H1 (cell line): ENCODE results near the gene KIF5C. TPM values are rescaled to one million over a fixed set of nuclear protein-coding genes. Genes with fewer than 3 reads are reported as not detected.

ENCODE experiments used
- CTCF ChIA-PET: fragments of 300-600 bp; sonication (Branson Sonifier 250); formaldehyde crosslinking; loops from one replicate; lab custom pipeline; 2021; ENCODE audit not compliant: partially characterized antibody; lab: Charles Lee
- POLR2A ChIA-PET: fragments of 300-600 bp; sonication (Branson Sonifier 250); formaldehyde crosslinking; loops from one replicate; lab custom pipeline; 2021; ENCODE audit warnings: inconsistent platforms; ENCODE audit not compliant: partially characterized antibody; lab: Charles Lee
- DNase-seq, 2 experiments: peaks; one replicate each; pipeline versions ENCODE4 v3.0.0 to v3.0.0-alpha.2; 2010 to 2022; ENCODE audit warnings: low spot score in 2 of 2, low read depth in 1 of 2, mixed read lengths in 1 of 2
- FAIRE-seq: peaks from 2 replicates; lab custom pipeline; 2011; peaks lifted over from hg19 to GRCh38; lab: Jason Lieb, UNC
- H2AFZ ChIP-seq: 2 replicates; pipeline ENCODE4 v1.8.1; 2012; ENCODE audit warnings: low read length, inconsistent platforms
- H2AK5ac ChIP-seq: 2 replicates; pipeline ENCODE4 v1.6.1; 2013; ENCODE audit warnings: low read depth, low read length
- H2BK120ac ChIP-seq: replicated peaks from 2 replicates; pipeline ENCODE3; 2013; ENCODE audit warnings: low read depth, low read length, inconsistent platforms
- H2BK12ac ChIP-seq: 2 replicates; pipeline ENCODE4 v1.6.1; 2013; ENCODE audit warnings: low read depth, low read length
- H2BK15ac ChIP-seq: 2 replicates; pipeline ENCODE4 v1.6.1; 2013; ENCODE audit warnings: low read length
- H2BK20ac ChIP-seq: 2 replicates; pipeline ENCODE4 v1.6.1; 2013; ENCODE audit warnings: low read length
- H2BK5ac ChIP-seq: 2 replicates; pipeline ENCODE4 v1.6.1; 2013; ENCODE audit warnings: low read depth, low read length
- H3K14ac ChIP-seq: 2 replicates; pipeline ENCODE4 v1.6.1; 2013; ENCODE audit warnings: inconsistent platforms; ENCODE audit not compliant: insufficient read length
- H3K18ac ChIP-seq: 2 replicates; pipeline ENCODE4 v1.6.1; 2013; ENCODE audit warnings: low read length; ENCODE audit errors: extremely low read depth
- H3K23ac ChIP-seq: 2 replicates; pipeline ENCODE4 v1.6.1; 2013; ENCODE audit warnings: inconsistent platforms; ENCODE audit not compliant: insufficient read length
- H3K23me2 ChIP-seq: 2 replicates; pipeline ENCODE4 v1.6.1; 2013; ENCODE audit warnings: low read depth, low read length
- H3K27ac ChIP-seq: 2 replicates; pipeline ENCODE4 v1.6.1; 2011; ENCODE audit warnings: low read depth, low read length, inconsistent platforms
- H3K27me3 ChIP-seq, 4 experiments: replicated peaks in 1 of 4; 1 replicate in 1 of 4; 2 replicates in 3 of 4; pipeline versions ENCODE4 v1.6.1 to v1.8.1; 2011 to 2013; ENCODE audit warnings: low read length in 3 of 4, mild to moderate bottlenecking in 3 of 4, inconsistent platforms in 2 of 4, mixed read lengths in 2 of 4, moderate library complexity in 1 of 4; ENCODE audit not compliant: control insufficient read depth in 3 of 4, insufficient read depth in 3 of 4; ENCODE audit errors: extremely low read depth in 1 of 4
- H3K36me3 ChIP-seq, 4 experiments: 2 replicates each; pipeline versions ENCODE4 v1.6.1 to v1.8.1; 2011 to 2013; ENCODE audit warnings: mild to moderate bottlenecking in 4 of 4, low read length in 3 of 4, moderate library complexity in 2 of 4, control low read depth in 1 of 4, inconsistent platforms in 1 of 4; ENCODE audit not compliant: insufficient read depth in 4 of 4, control insufficient read depth in 2 of 4
- H3K4ac ChIP-seq: replicated peaks from 2 replicates; pipeline ENCODE3; 2013; ENCODE audit warnings: low read length, low read depth, mixed read lengths, inconsistent platforms; ENCODE audit not compliant: insufficient read length
- H3K4me1 ChIP-seq, 4 experiments: replicated peaks in 1 of 4; 1 replicate in 1 of 4; 2 replicates in 3 of 4; pipeline versions ENCODE4 v1.6.1 to v1.8.1; 2011 to 2013; ENCODE audit warnings: low read length in 3 of 4, inconsistent platforms in 2 of 4, mixed read lengths in 1 of 4; ENCODE audit not compliant: insufficient read depth in 4 of 4, control insufficient read depth in 3 of 4
- H3K4me2 ChIP-seq, 2 experiments: 2 replicates each; pipeline versions ENCODE4 v1.6.1 to v1.8.1; 2011 to 2013; ENCODE audit warnings: low read depth in 2 of 2, low read length in 2 of 2, control low read depth in 1 of 2, inconsistent platforms in 1 of 2, mild to moderate bottlenecking in 1 of 2; ENCODE audit not compliant: insufficient read depth in 1 of 2
- H3K4me3 ChIP-seq, 4 experiments: fragments of 200-600, 300-600 bp in 1 of 4; sonication (generic), shearing (Covaris generic), sonication (Bioruptor Twin) in 1 of 4; 2 replicates each; pipeline versions ENCODE4 v1.5.1 to v1.8.1; 2011 to 2016; ENCODE audit warnings: low read length in 4 of 4, low read depth in 3 of 4, control low read depth in 2 of 4, inconsistent platforms in 2 of 4, mild to moderate bottlenecking in 2 of 4, mixed read lengths in 1 of 4, moderate library complexity in 1 of 4; ENCODE audit not compliant: insufficient read depth in 2 of 4; ENCODE audit errors: extremely low read depth in 1 of 4
- H3K56ac ChIP-seq: replicated peaks from 2 replicates; pipeline ENCODE3; 2013; ENCODE audit warnings: low read depth, mild to moderate bottlenecking, mixed read lengths, low read length, inconsistent platforms; ENCODE audit not compliant: insufficient read length
- H3K79me1 ChIP-seq: 2 replicates; pipeline ENCODE4 v1.6.1; 2013; ENCODE audit warnings: low read depth, low read length, control low read depth
- H3K79me2 ChIP-seq, 2 experiments: 2 replicates each; pipeline versions ENCODE4 v1.6.1 to v1.8.1; 2012 to 2013; ENCODE audit warnings: low read length in 2 of 2, mild to moderate bottlenecking in 2 of 2, inconsistent platforms in 1 of 2; ENCODE audit not compliant: insufficient read depth in 2 of 2, control insufficient read depth in 1 of 2
- H3K9ac ChIP-seq, 4 experiments: replicated peaks in 1 of 4; 1 replicate in 1 of 4; 2 replicates in 3 of 4; pipeline versions ENCODE4 v1.6.1 to v1.8.1; 2011 to 2013; ENCODE audit warnings: low read depth in 3 of 4, low read length in 3 of 4, control low read depth in 2 of 4, mild to moderate bottlenecking in 2 of 4, moderate library complexity in 2 of 4, inconsistent platforms in 1 of 4; ENCODE audit errors: extremely low read depth in 1 of 4
- H3K9me3 ChIP-seq, 2 experiments: 2 replicates each; pipeline versions ENCODE4 v1.6.1 to v1.8.1; 2012 to 2013; ENCODE audit warnings: mild to moderate bottlenecking in 2 of 2, moderate library complexity in 2 of 2, control low read depth in 1 of 2, inconsistent platforms in 1 of 2, low read depth in 1 of 2, low read length in 1 of 2, mixed read lengths in 1 of 2; ENCODE audit not compliant: insufficient read depth in 2 of 2
- H4K20me1 ChIP-seq, 2 experiments: replicated peaks in 1 of 2; 2 replicates each; pipeline versions ENCODE3 to v1.8.1; 2011 to 2013; ENCODE audit warnings: inconsistent platforms in 2 of 2, low read length in 2 of 2, mild to moderate bottlenecking in 1 of 2; ENCODE audit not compliant: insufficient read depth in 2 of 2, control insufficient read depth in 1 of 2
- H4K5ac ChIP-seq: 2 replicates; pipeline ENCODE4 v1.6.1; 2013; ENCODE audit warnings: low read length, low read depth, mixed read lengths, inconsistent platforms; ENCODE audit not compliant: insufficient read length
- H4K8ac ChIP-seq: 2 replicates; pipeline ENCODE4 v1.8.0; 2013; ENCODE audit warnings: mild to moderate bottlenecking, moderate library complexity, low read length, inconsistent platforms; ENCODE audit not compliant: insufficient read depth; ENCODE audit errors: extremely low read depth
- H4K91ac ChIP-seq: replicated peaks from 2 replicates; pipeline ENCODE3; 2013; ENCODE audit warnings: low read length, mixed read lengths, inconsistent platforms; ENCODE audit not compliant: insufficient read length
- BRCA1 ChIP-seq: IDR thresholded peaks from 2 replicates; pipeline ENCODE4 v1.6.1; 2012; ENCODE audit warnings: low read depth, low read length, improper control_type of control experiment
- CBX5 ChIP-seq: fragments of 300-800, 300-1000 bp; sonication (generic); IDR thresholded peaks from 2 replicates; pipeline ENCODE4 v1.7.1; 2016; ENCODE audit warnings: antibody characterized with exemption, low read length, low read depth
- CREB1 ChIP-seq: IDR thresholded peaks from 2 replicates; pipeline ENCODE4 v1.6.1; 2012; ENCODE audit warnings: inconsistent platforms
- GTF2F1 ChIP-seq: IDR thresholded peaks from 2 replicates; pipeline ENCODE4 v1.6.1; 2012; ENCODE audit warnings: low read depth, low read length, improper control_type of control experiment, borderline replicate concordance
- KDM4A ChIP-seq: IDR thresholded peaks from one replicate; pipeline ENCODE4 v1.7.1; 2012; ENCODE audit warnings: low read depth, mild to moderate bottlenecking, moderate library complexity, low read length, inconsistent platforms; ENCODE audit not compliant: severe bottlenecking
- MAFK ChIP-seq: IDR thresholded peaks from 2 replicates; pipeline ENCODE4 v1.6.1; 2012; ENCODE audit warnings: low read depth, mild to moderate bottlenecking, improper control_type of control experiment, low read length
- NANOG ChIP-seq: IDR thresholded peaks from 2 replicates; pipeline ENCODE4 v1.6.1; 2011; ENCODE audit warnings: low read length, low read depth, mild to moderate bottlenecking, inconsistent platforms; ENCODE audit not compliant: insufficient read depth, poor library complexity, severe bottlenecking
- SAP30 ChIP-seq: fragments of 300-600 bp; sonication (generic); IDR thresholded peaks from 2 replicates; pipeline ENCODE4 v1.7.1; 2012; ENCODE audit warnings: low read length, moderate library complexity, mild to moderate bottlenecking, inconsistent platforms; ENCODE audit not compliant: insufficient read depth, insufficient replicate concordance
- SIRT6 ChIP-seq: IDR thresholded peaks from one replicate; pipeline ENCODE4 v1.7.1; 2012; ENCODE audit warnings: low read length, inconsistent platforms
- SP2 ChIP-seq: IDR thresholded peaks from 2 replicates; pipeline ENCODE4 v1.6.1; 2012; ENCODE audit warnings: mild to moderate bottlenecking, low read length, inconsistent platforms
- WGBS, 2 experiments: shearing (Covaris generic) in 1 of 2; methylation state at CpG; one replicate each; pipeline versions ENCODE4 v1.1.6 to v1.1.7; 2013 to 2015; ENCODE audit warnings: low lambda C conversion rate in 2 of 2, mixed read lengths in 2 of 2, inconsistent platforms in 1 of 2, low coverage in 1 of 2, missing lambda C conversion rate in 1 of 2; ENCODE audit not compliant: insufficient replicate concordance in 2 of 2, insufficient coverage in 1 of 2, insufficient read length in 1 of 2; ENCODE audit errors: extremely low coverage in 1 of 2, missing lambda C conversion rate in 1 of 2; 5-methylcytosine and 5-hydroxymethylcytosine counted together
- polyA plus RNA-seq, 7 experiments: library from polyadenylated mRNA; depleted of rRNA in 3 of 7; stranded (reverse) in 5 of 7; unstranded in 2 of 7; fragments of >200 nt in 5 of 7; fragments of 200-250 nt in 2 of 7; gene quantifications; 1 replicate in 5 of 7; 2 replicates in 1 of 7; 4 replicates in 1 of 7; pipeline versions ENCODE4 v1.2.1 to v1.2.3, GENCODE V29; 2011 to 2013; ENCODE audit warnings: missing spikeins in 2 of 7, mixed read lengths in 2 of 7
- total RNA-seq: library from RNA; stranded (reverse); fragmentation: NEBNext Ultra II Directional; extraction: Animal tissue kit (Norgen Biotek cat#: 25700); gene quantifications from 2 replicates; pipeline ENCODE4 v1.2.1, GENCODE V29; 2021
- TF ChIP-seq, protein P1 (sequence below): IDR thresholded peaks from 2 replicates; pipeline ENCODE4 v1.6.1; 2012; ENCODE audit warnings: low read length, inconsistent platforms

The KIF5C gene
- total and polyA plus RNA-seq, 2 of the 8 experiments (the other 6 are each of a cell fraction or from before 2014, with no cell fraction given) = 16.3 to 66.4 TPM

DNA sequence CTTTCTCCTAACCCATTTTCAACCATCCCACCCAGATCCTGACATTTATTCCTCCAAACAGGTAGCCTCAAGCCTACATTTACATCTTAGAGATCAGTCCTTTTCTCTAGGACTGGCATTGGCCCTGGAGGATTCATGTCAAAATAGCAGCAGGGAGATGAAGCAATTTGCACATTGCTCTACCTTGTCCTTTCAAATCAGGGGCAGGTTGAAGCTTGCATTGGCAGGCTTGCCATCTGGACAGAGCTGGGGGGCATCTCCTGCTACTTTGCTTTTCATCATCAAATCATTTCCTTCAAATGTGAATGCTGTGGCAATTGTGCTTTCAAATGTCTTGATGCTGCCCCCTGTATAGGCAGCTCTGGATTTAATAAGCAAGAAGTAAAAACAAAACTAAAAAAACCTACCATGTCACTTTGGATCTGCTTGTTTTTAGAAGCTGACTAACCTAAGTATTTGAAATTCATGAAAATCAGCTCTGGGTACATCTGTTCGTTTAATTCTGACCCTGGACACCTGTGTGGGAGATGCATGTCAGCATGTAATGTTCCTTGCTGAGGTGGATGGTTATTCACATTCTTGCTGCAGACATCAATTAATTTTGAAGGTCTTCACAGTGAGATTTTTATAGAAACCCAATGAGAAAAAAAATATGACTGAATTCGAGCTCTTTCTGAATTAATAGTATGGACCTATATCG lies 47.9 kb downstream of the KIF5C start:
- no peak overlapping the region for H2BK15ac ChIP-seq
- peaks cover 3 to 21% of the 10 kb centered on the region in 2 experiments; a peak in 2 of 4 replicates for H3K79me2 ChIP-seq
- H3K4ac ChIP-seq = no peak overlapping the region
- H2BK5ac ChIP-seq = no peak overlapping the region
- no peak overlapping the region for H2BK12ac ChIP-seq
- no peak overlapping the region for H2BK120ac ChIP-seq
- no peak for FAIRE-seq
- H4K8ac ChIP-seq = no peak overlapping the region
- H3K23ac ChIP-seq = no peak overlapping the region
- peaks cover 0 to 3% (median 0%) of the 10 kb centered on the region in 4 experiments; a peak in 2 of 8 replicates for H3K36me3 ChIP-seq
- H4K91ac ChIP-seq = no peak overlapping the region
- DNase-seq = peak in 1 of 2 experiments; percentile 37
- 0 out of 2 replicates have a peak, but pooled peaks cover 3% of the 10 kb centered on the region for H3K79me1 ChIP-seq
- H3K9ac ChIP-seq = no peak overlapping the region
- H2AK5ac ChIP-seq = no peak overlapping the region
- peaks cover 4 to 13% (median 9%) of the 10 kb centered on the region in 4 experiments for H3K4me1 ChIP-seq
- no peak overlapping the region for H3K4me3 ChIP-seq
- CTCF ChIA-PET = interaction anchor here (0.6 to 2.7 kb wide), 10 partner anchors 8 to 390 kb away, joined by 3 to 9 read pairs (median 3); no protein-coding TSS in a partner anchor
- no peaks in the 10 kb centered on the region for H4K20me1 ChIP-seq
- no peak overlapping the region for H2BK20ac ChIP-seq
- H3K14ac ChIP-seq = no peak overlapping the region
- POLR2A ChIA-PET = no interaction called here
- no peak overlapping the region for H3K4me2 ChIP-seq
- peaks cover 4 to 5% of the 10 kb centered on the region in 2 experiments; a peak in 3 of 4 replicates for H3K9me3 ChIP-seq
- H3K56ac ChIP-seq = no peak overlapping the region
- no peak overlapping the region for H3K27ac ChIP-seq
- 84% methylated on average over 3 of the region's 3 CpGs; no CpG with 5 or more reads in 1 of the 2 experiments for WGBS, 2 experiments
- no peaks in the 10 kb centered on the region for H3K23me2 ChIP-seq
- no peak overlapping the region for H3K18ac ChIP-seq
- H2AFZ ChIP-seq = no peak overlapping the region
- H3K27me3 ChIP-seq = no peaks in the 10 kb centered on the region
- H4K5ac ChIP-seq = no peak overlapping the region
- TF ChIP-seq CBX5 = no peak
- no peak for TF ChIP-seq SP2
- TF ChIP-seq NANOG = no peak
- no peak for TF ChIP-seq BRCA1
- TF ChIP-seq CREB1 = no peak
- no peak for TF ChIP-seq MAFK
- TF ChIP-seq SAP30 = no peak
- no peak for TF ChIP-seq SIRT6
- TF ChIP-seq KDM4A = no peak
- TF ChIP-seq, protein P1, sequence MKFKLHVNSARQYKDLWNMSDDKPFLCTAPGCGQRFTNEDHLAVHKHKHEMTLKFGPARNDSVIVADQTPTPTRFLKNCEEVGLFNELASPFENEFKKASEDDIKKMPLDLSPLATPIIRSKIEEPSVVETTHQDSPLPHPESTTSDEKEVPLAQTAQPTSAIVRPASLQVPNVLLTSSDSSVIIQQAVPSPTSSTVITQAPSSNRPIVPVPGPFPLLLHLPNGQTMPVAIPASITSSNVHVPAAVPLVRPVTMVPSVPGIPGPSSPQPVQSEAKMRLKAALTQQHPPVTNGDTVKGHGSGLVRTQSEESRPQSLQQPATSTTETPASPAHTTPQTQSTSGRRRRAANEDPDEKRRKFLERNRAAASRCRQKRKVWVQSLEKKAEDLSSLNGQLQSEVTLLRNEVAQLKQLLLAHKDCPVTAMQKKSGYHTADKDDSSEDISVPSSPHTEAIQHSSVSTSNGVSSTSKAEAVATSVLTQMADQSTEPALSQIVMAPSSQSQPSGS = no peak
- TF ChIP-seq GTF2F1 = no peak
